Measurements from ENCODE around the gene EMSY.

EMSY gene

GRCh38 chr11:76559346-76559745 is 114.5 kb downstream of the EMSY start:
- TF ChIP-seq, protein P1, sequence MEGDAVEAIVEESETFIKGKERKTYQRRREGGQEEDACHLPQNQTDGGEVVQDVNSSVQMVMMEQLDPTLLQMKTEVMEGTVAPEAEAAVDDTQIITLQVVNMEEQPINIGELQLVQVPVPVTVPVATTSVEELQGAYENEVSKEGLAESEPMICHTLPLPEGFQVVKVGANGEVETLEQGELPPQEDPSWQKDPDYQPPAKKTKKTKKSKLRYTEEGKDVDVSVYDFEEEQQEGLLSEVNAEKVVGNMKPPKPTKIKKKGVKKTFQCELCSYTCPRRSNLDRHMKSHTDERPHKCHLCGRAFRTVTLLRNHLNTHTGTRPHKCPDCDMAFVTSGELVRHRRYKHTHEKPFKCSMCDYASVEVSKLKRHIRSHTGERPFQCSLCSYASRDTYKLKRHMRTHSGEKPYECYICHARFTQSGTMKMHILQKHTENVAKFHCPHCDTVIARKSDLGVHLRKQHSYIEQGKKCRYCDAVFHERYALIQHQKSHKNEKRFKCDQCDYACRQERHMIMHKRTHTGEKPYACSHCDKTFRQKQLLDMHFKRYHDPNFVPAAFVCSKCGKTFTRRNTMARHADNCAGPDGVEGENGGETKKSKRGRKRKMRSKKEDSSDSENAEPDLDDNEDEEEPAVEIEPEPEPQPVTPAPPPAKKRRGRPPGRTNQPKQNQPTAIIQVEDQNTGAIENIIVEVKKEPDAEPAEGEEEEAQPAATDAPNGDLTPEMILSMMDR (IDR thresholded peaks at IDR 0.05; ENCODE audit: control extremely low read depth, extremely low read depth, low read depth, missing control alignments): no peak
- no peak for DNase-seq (ENCODE audit: extremely low spot score)
- ChIA-PET POLR2A (no interaction called here), CTCF (no interaction called here)

DNA sequence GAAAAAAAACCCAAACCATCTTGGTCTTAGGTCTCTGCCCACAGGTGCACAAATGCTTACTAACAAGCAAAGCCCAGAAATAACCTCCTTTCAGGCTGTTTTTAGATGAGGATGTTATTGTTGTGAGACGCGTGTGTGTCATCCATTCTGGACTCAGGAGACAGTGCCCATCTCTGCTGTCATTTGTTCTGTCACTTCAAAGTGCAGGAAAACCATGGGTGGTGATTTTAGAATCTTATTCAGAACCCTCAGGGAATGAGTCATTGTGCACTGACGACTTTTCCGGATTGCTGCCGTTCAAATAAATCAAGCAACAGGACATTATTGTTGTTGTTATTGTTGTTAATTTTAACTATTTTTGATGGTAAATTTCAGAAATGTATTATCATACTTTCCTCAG is 115.4 kb downstream of the EMSY start:
- TF ChIP-seq, protein P1 (IDR thresholded peaks at IDR 0.05; ENCODE audit: control extremely low read depth, extremely low read depth, low read depth, missing control alignments): no peak
- ChIA-PET POLR2A (no interaction called here), CTCF (no interaction called here)
- no peak for DNase-seq (ENCODE audit: extremely low spot score)

DNA sequence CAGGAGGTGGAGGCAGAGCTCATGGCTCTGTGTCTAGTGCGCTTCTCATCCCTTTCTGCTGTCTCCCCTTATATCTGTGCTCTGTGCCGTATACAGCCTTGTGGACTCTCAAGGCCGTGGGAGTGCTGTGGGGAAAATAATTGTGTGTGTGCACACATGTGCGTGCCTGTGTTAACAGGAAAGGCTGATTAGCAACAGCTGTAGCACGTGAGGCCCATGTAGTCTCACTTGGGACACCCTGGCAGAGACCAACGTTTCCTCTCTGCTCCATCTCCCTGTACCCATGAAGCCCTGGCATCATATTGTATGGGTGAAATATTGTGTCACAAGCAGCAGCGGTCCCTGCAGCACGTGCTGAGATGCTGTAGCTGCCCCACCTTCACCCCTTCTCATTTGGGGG is 116.4 kb downstream of the EMSY start:
- CTCF ChIA-PET: no interaction called here
- POLR2A ChIA-PET: no interaction called here
- TF ChIP-seq, protein P1 (IDR thresholded peaks at IDR 0.05; ENCODE audit: control extremely low read depth, extremely low read depth, low read depth, missing control alignments): no peak
- DNase-seq (ENCODE audit: extremely low spot score): no peak

DNA sequence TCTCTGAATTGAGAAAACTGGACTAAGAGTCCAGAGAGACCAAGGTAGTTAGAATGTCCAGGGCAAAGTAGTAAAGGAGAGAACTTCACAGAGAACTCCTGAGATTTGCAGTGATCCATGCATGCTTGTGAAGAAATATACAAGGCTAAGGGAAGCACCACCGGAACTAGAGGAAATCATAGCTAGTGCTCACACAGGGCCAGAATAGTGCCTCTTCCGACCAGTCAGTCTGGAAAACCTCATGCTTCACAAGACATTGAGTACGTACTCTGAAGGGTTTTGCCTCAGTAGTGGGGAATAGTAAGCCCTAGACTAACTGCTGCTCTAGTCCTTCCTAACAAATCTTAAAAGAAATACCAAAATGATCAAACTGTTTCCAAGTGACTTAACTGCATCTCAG is 117.7 kb downstream of the EMSY start:
- TF ChIP-seq, protein P1 (IDR thresholded peaks at IDR 0.05; ENCODE audit: control extremely low read depth, extremely low read depth, low read depth, missing control alignments): no peak
- DNase-seq (ENCODE audit: extremely low spot score): no peak
- POLR2A ChIA-PET: no interaction called here
- CTCF ChIA-PET: interaction anchor here (1.4 kb wide), 1 partner anchor 36 kb away, joined by 4 read pairs; no protein-coding TSS in a partner anchor

GRCh38 chr11:76564364-76564763 is 119.5 kb downstream of the EMSY start:
- DNase-seq (ENCODE audit: extremely low spot score): no peak
- TF ChIP-seq, protein P1 (IDR thresholded peaks at IDR 0.05; ENCODE audit: control extremely low read depth, extremely low read depth, low read depth, missing control alignments): no peak
- ChIA-PET POLR2A (no interaction called here), CTCF (no interaction called here)

DNA sequence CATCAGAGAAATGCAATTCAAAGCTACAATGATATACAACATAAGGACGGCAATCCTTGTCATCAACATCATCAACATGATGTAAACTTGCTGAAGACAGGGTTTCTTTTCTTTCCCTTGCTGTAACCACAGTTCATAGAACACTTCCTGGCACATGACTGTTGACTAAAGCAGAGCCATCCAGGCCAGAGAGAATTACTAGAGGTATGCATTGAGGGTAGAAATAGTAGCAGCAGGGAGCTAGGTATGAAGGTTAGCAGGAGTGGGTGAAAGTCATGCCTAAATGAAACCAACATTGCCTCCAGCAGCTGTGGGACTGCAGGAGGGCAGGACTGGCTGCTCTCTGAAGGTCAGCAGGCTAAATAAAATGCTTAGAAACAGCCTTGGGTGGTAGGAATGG is 122.0 kb downstream of the EMSY start:
- ChIA-PET POLR2A (no interaction called here), CTCF (interaction anchor here (0.7 kb wide), 1 partner anchor 42 kb away, joined by 3 read pairs; no protein-coding TSS in a partner anchor)
- TF ChIP-seq, protein P1 (IDR thresholded peaks at IDR 0.05; ENCODE audit: control extremely low read depth, extremely low read depth, low read depth, missing control alignments): no peak
- no peak for DNase-seq (ENCODE audit: extremely low spot score)

DNA sequence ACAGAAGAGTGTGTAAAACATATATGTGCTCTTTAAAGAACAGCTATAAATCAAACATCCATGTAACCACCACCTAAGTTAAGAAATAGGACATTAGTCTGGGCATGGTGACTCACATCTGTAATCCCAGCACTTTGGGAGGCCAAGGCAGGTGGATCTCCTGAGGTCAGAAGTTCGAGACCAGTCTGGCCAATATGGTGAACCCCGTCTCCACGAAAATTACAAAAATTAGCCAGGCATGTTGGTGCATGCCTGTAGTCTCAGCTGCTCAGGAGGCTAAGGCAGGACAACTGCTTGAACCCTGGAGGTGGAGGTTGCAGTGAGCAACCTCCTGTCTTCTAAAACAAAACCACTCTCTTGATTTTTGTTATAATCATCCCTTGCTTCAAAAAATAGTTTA is 122.4 kb downstream of the EMSY start:
- TF ChIP-seq, protein P1 (IDR thresholded peaks at IDR 0.05; ENCODE audit: control extremely low read depth, extremely low read depth, low read depth, missing control alignments): no peak
- DNase-seq (ENCODE audit: extremely low spot score): no peak
- ChIA-PET CTCF (interaction anchor here (0.7 kb wide), 1 partner anchor 42 kb away, joined by 3 read pairs; no protein-coding TSS in a partner anchor), POLR2A (no interaction called here)

Measured in GM10248 (cell line).